ENCODE measurements around the gene WIF1. TPM values are rescaled to one million over a fixed set of nuclear protein-coding genes. Genes with fewer than 3 reads are reported as not detected.

Gene WIF1
- total RNA-seq, 4 donors from 2014 or later: not detected

DNA sequence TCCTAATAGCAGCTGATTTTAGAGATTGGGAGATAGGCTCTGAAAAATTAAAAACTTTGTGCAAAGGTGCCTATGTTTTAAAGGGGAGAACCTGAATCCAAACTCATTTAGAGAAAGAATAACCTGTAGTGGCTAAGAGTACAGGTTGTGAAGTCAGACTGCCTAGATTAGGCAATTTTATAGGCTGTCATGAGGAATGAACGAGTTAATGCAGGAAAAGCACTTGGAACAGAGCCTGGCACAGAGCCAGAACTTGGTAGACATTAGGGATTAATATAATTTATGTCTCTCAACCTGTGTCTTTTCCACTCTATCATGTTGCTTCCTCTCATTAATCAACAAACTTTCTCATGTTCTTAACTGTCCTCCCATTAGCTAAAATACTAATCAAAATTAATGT, 98.1 kb downstream of the WIF1 start:
- peaks cover 0 to 15% (median 3%) of the 10 kb centered on the region in 4 donors for H3K4me1 ChIP-seq
- WGBS, 2 donors (ENCODE audit: low coverage in 1 of 2): 17 to 25% methylated on average over 1 of the region's 1 CpG
- DNase-seq: no peak
- no peak overlapping the region for H3K4me3 ChIP-seq
- H3K9me3 ChIP-seq: no peaks in the 10 kb centered on the region
- intact Hi-C loops (cut with DNase I; ENCODE audit: low total_unique reads) (no loop called here), in situ Hi-C loops (cut with MboI; ENCODE audit: low pct_ligation_motif_present in 1 of 4, low pct_unique_long_range_greater_than_20kb in 1 of 4, low sequenced_read_pairs in 3 of 4) (no loop called here)
- no peaks in the 10 kb centered on the region for H3K36me3 ChIP-seq
- no peaks in the 10 kb centered on the region for H3K27me3 ChIP-seq
- H3K27ac ChIP-seq: peak overlapping the region in 2 of 4 donors; percentile 43 to 45
- TF ChIP-seq, protein P1, sequence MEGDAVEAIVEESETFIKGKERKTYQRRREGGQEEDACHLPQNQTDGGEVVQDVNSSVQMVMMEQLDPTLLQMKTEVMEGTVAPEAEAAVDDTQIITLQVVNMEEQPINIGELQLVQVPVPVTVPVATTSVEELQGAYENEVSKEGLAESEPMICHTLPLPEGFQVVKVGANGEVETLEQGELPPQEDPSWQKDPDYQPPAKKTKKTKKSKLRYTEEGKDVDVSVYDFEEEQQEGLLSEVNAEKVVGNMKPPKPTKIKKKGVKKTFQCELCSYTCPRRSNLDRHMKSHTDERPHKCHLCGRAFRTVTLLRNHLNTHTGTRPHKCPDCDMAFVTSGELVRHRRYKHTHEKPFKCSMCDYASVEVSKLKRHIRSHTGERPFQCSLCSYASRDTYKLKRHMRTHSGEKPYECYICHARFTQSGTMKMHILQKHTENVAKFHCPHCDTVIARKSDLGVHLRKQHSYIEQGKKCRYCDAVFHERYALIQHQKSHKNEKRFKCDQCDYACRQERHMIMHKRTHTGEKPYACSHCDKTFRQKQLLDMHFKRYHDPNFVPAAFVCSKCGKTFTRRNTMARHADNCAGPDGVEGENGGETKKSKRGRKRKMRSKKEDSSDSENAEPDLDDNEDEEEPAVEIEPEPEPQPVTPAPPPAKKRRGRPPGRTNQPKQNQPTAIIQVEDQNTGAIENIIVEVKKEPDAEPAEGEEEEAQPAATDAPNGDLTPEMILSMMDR (IDR thresholded peaks at IDR 0.05): no peak
- TF ChIP-seq EP300 (IDR thresholded peaks at IDR 0.05; ENCODE audit: low read depth): no peak
- no peak for TF ChIP-seq POLR2A (IDR thresholded peaks at IDR 0.05)
- no peak for TF ChIP-seq POLR2AphosphoS5 (IDR thresholded peaks at IDR 0.05)

DNA sequence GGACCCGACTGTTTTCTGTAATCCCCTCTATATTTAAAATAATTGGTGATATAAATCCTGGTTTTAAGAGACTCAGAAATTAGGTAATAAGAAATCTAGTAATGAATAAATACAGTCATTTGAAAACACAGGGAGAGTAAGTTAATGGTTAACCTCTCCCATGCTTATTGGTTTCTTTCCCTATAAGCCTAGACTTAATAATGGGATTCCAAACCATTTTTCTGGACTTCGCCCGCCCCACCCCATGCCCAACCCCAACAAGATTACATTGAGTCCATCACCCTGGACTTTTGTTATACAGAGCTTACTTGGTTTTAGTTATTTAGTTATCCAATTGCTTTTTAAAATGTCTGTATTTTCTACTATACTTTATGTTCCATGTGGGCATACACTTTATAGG, 98.7 kb downstream of the WIF1 start:
- Histone ChIP-seq H3K9me3 (no peaks in the 10 kb centered on the region), H3K4me1 (peaks cover 0 to 15% (median 3%) of the 10 kb centered on the region in 4 donors), H3K27ac (peak overlapping the region in 3 of 4 donors; percentile 60 to 73 (median 67)), H3K36me3 (no peaks in the 10 kb centered on the region), H3K27me3 (no peaks in the 10 kb centered on the region), H3K4me3 (no peak overlapping the region)
- WGBS, 2 donors (ENCODE audit: low coverage in 1 of 2): 46 to 66% methylated on average over 3 of the region's 3 CpGs
- intact Hi-C loops (cut with DNase I; ENCODE audit: low total_unique reads) (no loop called here), in situ Hi-C loops (cut with MboI; ENCODE audit: low pct_ligation_motif_present in 1 of 4, low pct_unique_long_range_greater_than_20kb in 1 of 4, low sequenced_read_pairs in 3 of 4) (no loop called here)
- DNase-seq: peak; percentile 77
- TF ChIP-seq POLR2AphosphoS5 (IDR thresholded peaks at IDR 0.05) (no peak), POLR2A (IDR thresholded peaks at IDR 0.05) (no peak), EP300 (IDR thresholded peaks at IDR 0.05; ENCODE audit: low read depth) (no peak)
- TF ChIP-seq, protein P1 (IDR thresholded peaks at IDR 0.05): no peak

DNA sequence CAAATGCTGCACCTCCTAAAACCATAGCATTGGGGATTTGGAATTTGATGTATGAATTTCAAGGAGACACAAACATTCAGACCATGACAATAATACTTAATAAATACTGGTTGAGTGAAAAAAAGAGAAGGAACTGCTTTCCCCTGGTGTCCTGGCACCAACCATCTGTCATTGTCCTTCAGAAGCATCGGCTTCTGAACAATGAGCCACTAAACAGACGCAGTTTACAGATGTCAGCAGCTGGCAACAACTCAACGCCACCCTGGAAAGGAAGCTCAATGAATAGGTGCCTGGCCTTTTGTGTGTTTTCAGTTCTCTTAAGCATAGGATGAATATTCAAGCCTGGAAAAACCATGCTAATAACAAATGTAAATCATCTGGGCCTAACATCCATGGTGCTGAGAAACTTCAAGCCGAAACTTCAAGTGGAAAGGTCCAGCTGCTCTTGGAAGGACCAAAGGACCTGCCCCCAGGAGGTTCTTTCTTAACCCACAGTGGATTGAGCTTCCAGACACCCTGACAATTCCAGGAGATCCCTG, 101.3 kb downstream of the WIF1 start:
- in situ Hi-C loops (cut with MboI; ENCODE audit: low pct_ligation_motif_present in 1 of 4, low pct_unique_long_range_greater_than_20kb in 1 of 4, low sequenced_read_pairs in 3 of 4) (no loop called here), intact Hi-C loops (cut with DNase I; ENCODE audit: low total_unique reads) (no loop called here)
- WGBS, 2 donors (ENCODE audit: low coverage in 1 of 2): 61 to 77% methylated on average over 3 to 4 of the region's 4 CpGs
- DNase-seq: no peak
- Histone ChIP-seq H3K4me3 (no peak overlapping the region), H3K27ac (no peak overlapping the region), H3K4me1 (peaks cover 0 to 24% (median 3%) of the 10 kb centered on the region in 4 donors), H3K27me3 (no peaks in the 10 kb centered on the region), H3K9me3 (no peaks in the 10 kb centered on the region), H3K36me3 (no peaks in the 10 kb centered on the region)
- TF ChIP-seq POLR2AphosphoS5 (IDR thresholded peaks at IDR 0.05) (no peak), POLR2A (IDR thresholded peaks at IDR 0.05) (no peak), EP300 (IDR thresholded peaks at IDR 0.05; ENCODE audit: low read depth) (no peak)
- TF ChIP-seq, protein P1 (IDR thresholded peaks at IDR 0.05): no peak

DNA sequence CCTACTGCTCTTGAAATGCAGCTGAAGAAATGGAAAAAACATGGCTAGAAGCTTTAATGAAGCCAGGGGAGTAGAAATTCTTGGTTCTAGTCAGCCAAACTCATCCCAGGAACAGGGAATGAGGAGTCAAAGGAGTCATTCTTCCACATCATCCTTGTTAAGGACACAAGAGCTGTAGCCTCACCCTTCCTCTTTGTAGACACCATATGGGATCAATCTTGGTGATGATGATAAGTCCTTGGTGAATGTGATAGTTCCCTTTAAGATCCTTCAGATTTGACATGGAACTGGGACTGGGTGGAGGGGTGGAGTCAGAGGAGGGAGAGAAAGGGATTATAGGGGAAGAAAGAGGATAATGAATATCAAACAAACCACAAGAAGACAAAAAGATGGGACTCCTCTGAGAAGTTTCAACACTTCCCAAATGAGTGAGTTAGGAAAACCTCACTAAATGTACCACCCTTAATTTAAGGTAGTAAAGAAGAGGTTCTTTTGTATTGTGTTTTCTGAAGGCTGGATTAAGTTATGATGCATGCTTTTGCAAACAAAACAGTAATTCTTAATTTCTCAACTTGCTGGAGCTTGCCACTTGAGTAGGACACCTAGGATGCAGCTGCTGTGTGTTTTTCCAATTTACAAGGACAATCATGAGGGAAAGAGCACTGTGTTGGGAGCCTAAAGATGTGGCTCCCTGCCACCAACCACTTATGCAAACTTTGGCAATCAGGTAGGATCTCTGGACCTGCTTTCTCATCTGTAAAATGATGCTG, 104.0 kb downstream of the WIF1 start:
- Histone ChIP-seq H3K4me1 (peaks cover 0 to 12% (median 0%) of the 10 kb centered on the region in 4 donors), H3K36me3 (no peaks in the 10 kb centered on the region), H3K9me3 (no peaks in the 10 kb centered on the region), H3K4me3 (no peak overlapping the region), H3K27me3 (no peaks in the 10 kb centered on the region), H3K27ac (no peak overlapping the region)
- no peak for DNase-seq
- intact Hi-C loops (cut with DNase I; ENCODE audit: low total_unique reads): no loop called here
- TF ChIP-seq POLR2A (IDR thresholded peaks at IDR 0.05): no peak
- no peak for TF ChIP-seq POLR2AphosphoS5 (IDR thresholded peaks at IDR 0.05)
- TF ChIP-seq, protein P1 (IDR thresholded peaks at IDR 0.05): no peak
- TF ChIP-seq EP300 (IDR thresholded peaks at IDR 0.05; ENCODE audit: low read depth): no peak
- in situ Hi-C loops (cut with MboI; ENCODE audit: low pct_ligation_motif_present in 1 of 4, low pct_unique_long_range_greater_than_20kb in 1 of 4, low sequenced_read_pairs in 3 of 4): no loop called here
